HPDE6-E6E7 (cell line): ENCODE results near the gene TSPAN3.

Experiments used
- DNase-seq: peaks from one replicate; pipeline ENCODE4 v3.0.0; 2011; ENCODE audit warnings: missing footprints; ENCODE audit errors: extremely low spot score

Gene TSPAN3

GRCh38 chr15:77070495-77071304, at the start of gene TSPAN3:
TSS of gene TSPAN3 (minus strand) at chr15:77071109. CDS start at chr15:77070954, 155 bp downstream.
- peak; percentile 84 for DNase-seq

- no peak for DNase-seq
These were observed 49.7 kb upstream of the TSPAN3 start for GRCh38 chr15:77120576-77120975.

- no peak for DNase-seq
These were observed 48.5 kb upstream of the TSPAN3 start for GRCh38 chr15:77119446-77119845.

- peak; percentile 55 for DNase-seq
These were observed 48.0 kb upstream of the TSPAN3 start for GRCh38 chr15:77118882-77119321.

- DNase-seq = no peak
These were observed 44.3 kb upstream of the TSPAN3 start for GRCh38 chr15:77115179-77115578.

GRCh38 chr15:77112838-77113504, 42.1 kb upstream of the TSPAN3 start:
- DNase-seq = no peak

GRCh38 chr15:77111789-77112188, 40.9 kb upstream of the TSPAN3 start:
- DNase-seq = no peak

GRCh38 chr15:77107531-77108355, 36.8 kb upstream of the TSPAN3 start:
- DNase-seq = peak; percentile 47

GRCh38 chr15:77107068-77107467, 36.2 kb upstream of the TSPAN3 start:
- DNase-seq = no peak

GRCh38 chr15:77104155-77104554, 33.2 kb upstream of the TSPAN3 start:
- no peak for DNase-seq

GRCh38 chr15:77099741-77100463, 29.0 kb upstream of the TSPAN3 start:
- DNase-seq = no peak

GRCh38 chr15:77098572-77098971, 27.7 kb upstream of the TSPAN3 start:
- DNase-seq = no peak

GRCh38 chr15:77097921-77098320, 27.0 kb upstream of the TSPAN3 start:
- DNase-seq = no peak

- DNase-seq = no peak
These were observed 26.4 kb upstream of the TSPAN3 start for GRCh38 chr15:77097248-77097721.

GRCh38 chr15:77096541-77096940, 25.6 kb upstream of the TSPAN3 start:
- DNase-seq = no peak

- no peak for DNase-seq
These were observed 25.2 kb upstream of the TSPAN3 start for GRCh38 chr15:77096138-77096537.

- DNase-seq = no peak
These were observed 23.6 kb upstream of the TSPAN3 start for GRCh38 chr15:77094397-77095030.

GRCh38 chr15:77093436-77093835, 22.5 kb upstream of the TSPAN3 start:
- DNase-seq = no peak

GRCh38 chr15:77091097-77091496, 20.2 kb upstream of the TSPAN3 start:
- DNase-seq = no peak

GRCh38 chr15:77087213-77087612, 16.3 kb upstream of the TSPAN3 start:
- DNase-seq = no peak

GRCh38 chr15:77085297-77085696, 14.4 kb upstream of the TSPAN3 start:
- DNase-seq = no peak
